Osteoblast (primary cell): ENCODE measurements around the gene RBP4. TPM values are rescaled to one million over a fixed set of nuclear protein-coding genes. Genes with fewer than 3 reads are reported as not detected.
"Not testable (repeated sequence)": the region's sequence is repeated elsewhere in the genome, so short reads cannot be mapped to it uniquely, and the experiment has no call there.

Source experiments
- DNase-seq: peaks from one replicate; pipeline ENCODE4 v3.0.0; 2011; ENCODE audit warnings: low spot score, mixed read lengths; ENCODE audit not compliant: insufficient read length; ENCODE audit errors: missing footprints
- H2AFZ ChIP-seq: 2 replicates; pipeline ENCODE4 v1.6.0; 2011; ENCODE audit warnings: mild to moderate bottlenecking, low read length
- H3K27ac ChIP-seq: 2 replicates; pipeline ENCODE4 v1.5.1; 2011; ENCODE audit warnings: mild to moderate bottlenecking, low read depth, low read length, moderate library complexity
- H3K27me3 ChIP-seq: 2 replicates; pipeline ENCODE4 v1.6.0; 2012; ENCODE audit warnings: mild to moderate bottlenecking, control low read depth, inconsistent platforms, low read length, moderate library complexity; ENCODE audit not compliant: insufficient read depth
- H3K36me3 ChIP-seq: 2 replicates; pipeline ENCODE4 v1.5.1; 2011; ENCODE audit warnings: mild to moderate bottlenecking, low read length, control low read depth, moderate library complexity; ENCODE audit not compliant: insufficient read depth
- H3K4me1 ChIP-seq: 2 replicates; pipeline ENCODE4 v1.5.1; 2011; ENCODE audit warnings: mild to moderate bottlenecking, low read length, control low read depth, moderate library complexity; ENCODE audit not compliant: insufficient read depth
- H3K4me2 ChIP-seq: 2 replicates; pipeline ENCODE4 v1.6.0; 2011; ENCODE audit warnings: mild to moderate bottlenecking, low read length; ENCODE audit not compliant: insufficient read depth
- H3K4me3 ChIP-seq: fragments of 200-600 bp; sonication (generic); 3 replicates; pipeline ENCODE4 v1.5.1; 2012; ENCODE audit warnings: mild to moderate bottlenecking, low read length, inconsistent platforms; ENCODE audit not compliant: insufficient read depth
- H3K79me2 ChIP-seq: 2 replicates; pipeline ENCODE4 v1.6.0; 2012; ENCODE audit warnings: mild to moderate bottlenecking, low read length, control low read depth, inconsistent platforms; ENCODE audit not compliant: insufficient read depth
- H3K9me3 ChIP-seq: 2 replicates; pipeline ENCODE4 v1.5.1; 2011; ENCODE audit warnings: low read depth, low read length, control low read depth
- H4K20me1 ChIP-seq: 2 replicates; pipeline ENCODE4 v1.6.0; 2012; ENCODE audit warnings: mild to moderate bottlenecking, low read length, control low read depth; ENCODE audit not compliant: insufficient read depth
- total RNA-seq: library from RNA; depleted of rRNA; stranded (reverse); fragments of >200 nt; gene quantifications from 2 replicates; pipeline ENCODE4 v1.2.3, GENCODE V29; 2012
- TF ChIP-seq, protein P1 (sequence below): IDR thresholded peaks from 2 replicates; pipeline ENCODE4 v1.5.1; 2011; ENCODE audit warnings: mild to moderate bottlenecking, low read depth, low read length, moderate library complexity; ENCODE audit errors: extremely low read depth

Gene RBP4
- total RNA-seq, 1 donor = 3.3 TPM

DNA sequence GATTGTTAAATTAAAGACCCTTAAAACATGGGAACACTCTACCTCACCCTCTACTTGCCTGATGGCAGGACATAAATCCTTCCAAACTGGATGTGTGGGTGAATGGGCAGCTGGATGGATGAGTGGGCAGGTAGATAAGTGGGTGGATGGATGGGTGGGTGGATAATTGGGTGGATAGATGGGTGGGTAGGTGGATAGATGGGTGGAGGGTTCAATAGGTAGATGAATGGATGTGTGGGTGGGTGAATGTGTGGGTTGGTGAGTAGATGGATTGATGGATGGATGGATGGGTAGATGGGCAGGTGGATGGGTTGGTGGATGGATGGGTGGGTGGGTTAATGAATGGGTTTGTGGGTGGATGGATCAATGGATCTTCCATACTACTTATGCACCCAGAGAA, 53.5 kb downstream of the RBP4 start:
- no peak for DNase-seq
- Histone ChIP-seq H3K4me1 (peaks cover 9% of the 10 kb centered on the region), H3K4me2 (no peak overlapping the region), H3K79me2 (no peaks in the 10 kb centered on the region), H3K36me3 (no peaks in the 10 kb centered on the region), H2AFZ (no peak overlapping the region), H4K20me1 (no peaks in the 10 kb centered on the region), H3K4me3 (no peak overlapping the region), H3K27me3 (no peaks in the 10 kb centered on the region), H3K9me3 (no peaks in the 10 kb centered on the region), H3K27ac (no peak overlapping the region)
- TF ChIP-seq, protein P1, sequence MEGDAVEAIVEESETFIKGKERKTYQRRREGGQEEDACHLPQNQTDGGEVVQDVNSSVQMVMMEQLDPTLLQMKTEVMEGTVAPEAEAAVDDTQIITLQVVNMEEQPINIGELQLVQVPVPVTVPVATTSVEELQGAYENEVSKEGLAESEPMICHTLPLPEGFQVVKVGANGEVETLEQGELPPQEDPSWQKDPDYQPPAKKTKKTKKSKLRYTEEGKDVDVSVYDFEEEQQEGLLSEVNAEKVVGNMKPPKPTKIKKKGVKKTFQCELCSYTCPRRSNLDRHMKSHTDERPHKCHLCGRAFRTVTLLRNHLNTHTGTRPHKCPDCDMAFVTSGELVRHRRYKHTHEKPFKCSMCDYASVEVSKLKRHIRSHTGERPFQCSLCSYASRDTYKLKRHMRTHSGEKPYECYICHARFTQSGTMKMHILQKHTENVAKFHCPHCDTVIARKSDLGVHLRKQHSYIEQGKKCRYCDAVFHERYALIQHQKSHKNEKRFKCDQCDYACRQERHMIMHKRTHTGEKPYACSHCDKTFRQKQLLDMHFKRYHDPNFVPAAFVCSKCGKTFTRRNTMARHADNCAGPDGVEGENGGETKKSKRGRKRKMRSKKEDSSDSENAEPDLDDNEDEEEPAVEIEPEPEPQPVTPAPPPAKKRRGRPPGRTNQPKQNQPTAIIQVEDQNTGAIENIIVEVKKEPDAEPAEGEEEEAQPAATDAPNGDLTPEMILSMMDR = no peak

DNA sequence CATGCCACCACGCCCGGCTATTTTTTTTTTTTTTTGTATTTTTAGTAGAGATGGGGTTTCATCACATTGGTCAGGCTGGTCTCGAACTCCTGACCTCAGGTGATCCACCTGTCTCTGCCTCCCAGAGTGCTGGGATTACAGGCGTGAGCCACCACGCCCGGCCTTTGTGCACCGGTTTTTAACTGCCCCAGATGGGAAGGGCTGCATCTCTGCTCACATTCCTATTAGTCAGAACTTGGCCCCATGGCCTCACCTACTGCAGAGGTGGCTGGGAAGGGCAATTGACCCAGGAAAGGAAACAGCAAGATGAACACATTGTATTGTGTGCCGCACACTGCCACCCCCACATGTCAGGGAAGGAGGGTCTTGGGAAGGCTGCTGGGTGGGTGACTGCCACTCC, 54.0 kb downstream of the RBP4 start:
- H3K9me3 ChIP-seq, H3K4me2 ChIP-seq: not testable (repeated sequence)

DNA sequence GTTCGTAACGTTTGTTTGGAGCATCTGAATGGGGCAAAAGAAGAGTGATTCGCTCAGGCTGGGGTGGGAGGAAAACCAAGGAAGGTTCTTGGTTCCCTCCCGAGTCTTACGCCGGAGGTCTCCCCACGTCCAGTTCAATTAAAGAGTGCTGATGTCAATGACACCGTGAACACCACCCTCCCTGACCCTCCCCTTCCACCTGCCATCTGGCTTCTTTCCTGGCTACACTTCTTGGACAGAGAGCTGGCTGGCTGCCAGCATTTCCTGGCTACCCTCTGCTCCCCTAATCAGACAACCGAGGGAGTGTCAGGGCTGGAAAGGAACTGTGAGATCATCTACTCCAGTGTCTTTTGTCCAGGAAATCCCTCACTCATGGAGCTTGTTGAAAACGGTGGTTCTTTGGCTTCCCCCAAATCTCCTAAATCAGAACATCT, 58.7 kb downstream of the RBP4 start:
- H2AFZ ChIP-seq = peak overlapping the region; percentile 57
- H3K36me3 ChIP-seq = no peaks in the 10 kb centered on the region
- H3K4me3 ChIP-seq = peak overlapping the region; percentile 65
- TF ChIP-seq, protein P1 = peak; percentile 1
- no peaks in the 10 kb centered on the region for H3K9me3 ChIP-seq
- H4K20me1 ChIP-seq = no peaks in the 10 kb centered on the region
- peak overlapping the region; percentile 82 for H3K4me2 ChIP-seq
- no peaks in the 10 kb centered on the region for H3K79me2 ChIP-seq
- peaks cover 3% of the 10 kb centered on the region for H3K4me1 ChIP-seq
- H3K27ac ChIP-seq = no peak overlapping the region
- no peaks in the 10 kb centered on the region for H3K27me3 ChIP-seq
- peak; percentile 71 for DNase-seq

More for the DNA sequence above, 54.0 kb downstream of the RBP4 start:
- not testable (repeated sequence) for H3K36me3 ChIP-seq, H3K79me2 ChIP-seq, H3K4me3 ChIP-seq, H4K20me1 ChIP-seq, H3K27ac ChIP-seq, H2AFZ ChIP-seq, DNase-seq, H3K27me3 ChIP-seq
- H3K4me1 ChIP-seq = peaks cover 12% of the 10 kb centered on the region

Other genes with a start within 250 kb of the RBP4 start
- 352 and 379 TPM in 2 replicates for gene MYOF, start 118.9 kb downstream of the RBP4 start, total RNA-seq
- gene CEP55, start 104.6 kb downstream of the RBP4 start, total RNA-seq = 4.7 TPM in 2 replicates
- gene FFAR4, start 34.6 kb downstream of the RBP4 start, total RNA-seq = not detected in 2 replicates
- gene PDE6C, start 11.3 kb upstream of the RBP4 start, total RNA-seq = not detected in 2 replicates
- 8.7 and 28.3 TPM in 2 replicates for gene FRA10AC1, start 101.4 kb upstream of the RBP4 start, total RNA-seq
- 0.29 TPM in 1 of 2 replicates, not detected in the other for gene LGI1, start 156.7 kb upstream of the RBP4 start, total RNA-seq